ENCODE results near the gene FST.

Gene FST

GRCh38 chr5:53520813-53521212 lies 40.4 kb downstream of the FST start:
- no peak for DNase-seq (ENCODE audit: low spot score)
